HG03354 (cell line): Measurements from ENCODE around the gene IL23R.
"Not testable (repeated sequence)": the region's sequence is repeated elsewhere in the genome, so short reads cannot be mapped to it uniquely, and the experiment has no call there.

Experiments used
- ATAC-seq: cut with Tn5 transposase; IDR thresholded peaks from one replicate; pipeline ENCODE4 v1.9.1; 2021; ENCODE audit warnings: mild to moderate bottlenecking; ENCODE audit not compliant: unreplicated experiment, poor library complexity, severe bottlenecking

IL23R gene, protein sequence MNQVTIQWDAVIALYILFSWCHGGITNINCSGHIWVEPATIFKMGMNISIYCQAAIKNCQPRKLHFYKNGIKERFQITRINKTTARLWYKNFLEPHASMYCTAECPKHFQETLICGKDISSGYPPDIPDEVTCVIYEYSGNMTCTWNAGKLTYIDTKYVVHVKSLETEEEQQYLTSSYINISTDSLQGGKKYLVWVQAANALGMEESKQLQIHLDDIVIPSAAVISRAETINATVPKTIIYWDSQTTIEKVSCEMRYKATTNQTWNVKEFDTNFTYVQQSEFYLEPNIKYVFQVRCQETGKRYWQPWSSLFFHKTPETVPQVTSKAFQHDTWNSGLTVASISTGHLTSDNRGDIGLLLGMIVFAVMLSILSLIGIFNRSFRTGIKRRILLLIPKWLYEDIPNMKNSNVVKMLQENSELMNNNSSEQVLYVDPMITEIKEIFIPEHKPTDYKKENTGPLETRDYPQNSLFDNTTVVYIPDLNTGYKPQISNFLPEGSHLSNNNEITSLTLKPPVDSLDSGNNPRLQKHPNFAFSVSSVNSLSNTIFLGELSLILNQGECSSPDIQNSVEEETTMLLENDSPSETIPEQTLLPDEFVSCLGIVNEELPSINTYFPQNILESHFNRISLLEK

DNA sequence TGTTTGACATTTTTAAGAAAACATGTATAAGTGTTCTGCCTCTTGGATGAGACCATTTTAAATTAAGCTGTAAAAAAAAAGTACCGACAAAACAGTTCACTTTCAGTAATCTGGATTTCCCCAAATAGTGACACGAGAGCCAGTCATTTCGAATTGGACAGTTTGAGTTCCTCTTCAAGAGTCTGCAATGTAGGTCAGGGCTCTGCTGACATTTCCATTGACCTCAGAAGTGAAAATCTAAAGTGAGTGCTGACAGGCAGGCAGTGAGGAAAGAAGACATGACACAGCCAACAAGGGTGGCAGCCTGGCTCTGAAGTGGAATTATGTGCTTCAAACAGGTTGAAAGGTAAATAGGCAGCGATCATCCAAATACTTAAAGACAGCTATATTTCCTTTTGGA is at the start of gene IL23R:
IL23R (plus strand) TSS at position 259 of the 400 bp plus-strand sequence. CDS start 1,667 bp downstream, outside the sequence.
- peak; percentile 81 for ATAC-seq

DNA sequence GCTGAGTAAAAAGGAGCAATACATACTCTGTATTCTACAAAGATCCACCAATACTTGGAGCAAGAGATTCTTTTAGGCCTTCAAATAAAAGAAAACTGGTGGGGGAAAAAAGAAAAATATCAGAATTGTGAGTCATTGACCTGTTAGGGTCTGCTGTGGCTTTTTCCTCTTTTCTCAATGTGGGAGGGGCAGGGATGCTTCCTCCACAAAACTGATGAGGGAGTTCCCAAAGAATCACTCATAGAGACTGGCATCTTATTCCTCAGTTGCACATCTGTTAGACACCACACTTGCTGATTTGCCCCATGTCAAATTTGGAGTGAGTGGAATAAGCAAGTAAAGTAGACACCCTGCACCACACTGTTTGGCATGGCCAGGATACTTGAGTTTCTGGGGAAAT is 48.1 kb upstream of the IL23R start:
- no peak for ATAC-seq

DNA sequence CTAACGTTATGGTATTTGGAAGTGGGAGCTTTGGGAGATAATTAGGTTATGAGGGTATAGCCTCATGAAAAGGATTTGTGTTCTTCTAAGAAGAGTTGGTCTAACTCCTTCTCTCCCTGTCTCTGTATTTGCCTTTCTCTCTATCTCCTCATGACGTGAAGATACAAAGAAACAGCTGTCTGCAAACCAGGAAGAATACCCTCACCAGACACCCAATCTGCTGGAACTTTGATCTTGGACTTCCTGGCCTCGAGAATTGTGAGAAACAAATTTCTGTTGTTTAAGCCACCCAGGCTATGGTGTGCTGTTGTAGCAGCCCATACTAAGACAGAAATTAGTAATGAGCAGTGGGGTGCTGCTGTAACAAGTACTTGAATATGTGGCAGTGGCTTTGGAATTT is 47.6 kb upstream of the IL23R start:
- ATAC-seq, result no peak

DNA sequence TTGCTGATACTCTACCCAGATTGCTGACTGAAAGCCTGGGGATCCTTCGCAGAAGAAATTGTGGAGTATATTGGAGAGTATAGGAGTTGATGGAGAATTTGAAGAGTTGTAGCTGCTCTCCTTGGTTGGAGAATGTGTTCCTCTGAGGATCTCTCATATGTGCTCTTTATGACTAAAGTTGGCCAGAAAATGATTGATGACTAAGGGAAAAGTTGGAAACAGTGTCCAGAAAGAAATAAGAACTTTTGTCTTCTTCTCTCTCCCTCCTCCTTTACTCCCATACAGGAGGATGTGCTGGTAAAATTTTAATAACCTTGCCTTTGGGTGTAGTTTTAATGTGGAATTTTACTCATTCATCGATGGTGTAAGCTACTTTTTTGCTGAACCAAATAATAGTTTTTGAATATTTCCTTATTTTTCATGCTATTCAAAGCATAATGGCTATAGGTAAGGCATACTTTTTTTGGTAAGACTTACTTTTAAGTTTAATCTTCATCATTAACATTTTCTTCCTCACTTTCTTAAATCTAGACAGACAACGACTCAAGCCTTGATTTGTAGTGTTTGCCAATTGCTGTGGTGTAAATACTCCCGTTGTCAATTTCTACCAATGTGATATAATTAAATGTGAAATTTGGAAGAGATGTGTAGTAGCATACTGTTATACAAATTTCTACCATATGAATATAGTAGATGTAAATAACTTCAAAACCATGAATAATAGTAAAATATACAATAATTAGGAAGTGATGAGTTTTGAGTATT is 45.2 kb upstream of the IL23R start:
- ATAC-seq, result no peak

DNA sequence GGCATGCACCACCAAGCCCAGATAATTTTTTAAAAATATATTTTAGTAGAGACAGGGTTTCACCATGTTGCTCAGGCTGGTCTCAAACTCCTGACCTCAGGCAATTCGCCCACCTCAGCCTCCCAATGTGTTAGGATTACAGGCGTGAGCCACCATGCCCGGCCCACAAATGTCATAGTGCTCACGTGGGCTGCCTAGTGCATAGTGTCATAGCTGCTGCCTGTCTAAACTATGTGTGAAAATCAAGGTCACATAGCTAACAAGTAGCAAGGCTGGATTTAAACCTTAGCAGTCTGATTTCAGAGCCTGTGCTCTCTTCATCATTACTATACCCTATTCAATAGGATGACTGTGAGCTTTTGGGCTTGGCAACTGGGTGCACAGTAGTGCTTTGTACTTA is 41.8 kb upstream of the IL23R start:
- no peak for ATAC-seq

DNA sequence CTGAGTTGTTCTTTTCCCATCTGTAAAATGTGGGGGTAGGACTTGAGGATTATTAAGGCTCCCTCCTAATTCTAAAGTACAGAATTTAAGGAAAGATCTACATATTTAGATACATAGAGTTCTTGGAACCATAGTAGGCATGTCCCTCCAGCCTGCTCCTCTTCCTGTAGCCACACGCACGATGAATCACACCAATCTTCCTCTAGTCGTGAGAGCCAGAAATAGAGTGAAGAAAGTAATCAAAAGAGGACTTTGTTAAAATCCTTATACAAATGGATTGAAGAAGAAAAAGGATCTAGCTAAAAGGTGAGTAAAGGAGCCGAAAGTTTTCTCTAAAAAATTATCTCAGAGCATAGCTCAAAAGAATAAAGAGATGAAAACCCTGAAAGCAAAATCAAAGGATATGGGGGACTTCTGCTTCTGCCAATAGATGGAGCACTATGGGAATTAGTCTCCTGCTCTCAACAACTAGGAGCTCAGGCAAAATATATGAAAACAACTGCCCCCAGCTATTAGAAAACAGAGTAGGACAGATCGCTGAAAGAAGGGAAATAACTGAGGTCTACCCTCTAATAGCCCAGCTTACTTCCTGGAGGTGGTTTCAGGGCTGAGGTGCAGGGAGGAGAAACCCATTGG is 40.0 kb upstream of the IL23R start:
- no peak for ATAC-seq

DNA sequence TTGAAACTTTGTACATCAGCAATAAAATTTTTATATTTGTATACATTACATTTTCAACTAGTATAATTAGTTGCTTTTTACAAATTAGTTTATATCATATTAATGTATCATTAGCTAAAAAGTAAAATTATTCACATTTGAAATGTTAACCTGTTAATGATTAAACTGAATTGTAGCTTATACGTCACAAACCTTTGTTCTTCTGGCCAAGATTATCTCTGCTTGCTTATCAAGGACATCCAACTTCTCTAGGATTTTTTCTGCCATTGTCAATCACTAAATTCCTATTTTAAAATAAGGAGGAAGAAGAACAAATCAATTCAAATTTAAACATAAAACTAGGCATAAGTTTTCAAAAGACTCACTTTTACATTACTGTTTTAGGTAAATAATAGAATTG is 39.3 kb upstream of the IL23R start:
- no peak for ATAC-seq

DNA sequence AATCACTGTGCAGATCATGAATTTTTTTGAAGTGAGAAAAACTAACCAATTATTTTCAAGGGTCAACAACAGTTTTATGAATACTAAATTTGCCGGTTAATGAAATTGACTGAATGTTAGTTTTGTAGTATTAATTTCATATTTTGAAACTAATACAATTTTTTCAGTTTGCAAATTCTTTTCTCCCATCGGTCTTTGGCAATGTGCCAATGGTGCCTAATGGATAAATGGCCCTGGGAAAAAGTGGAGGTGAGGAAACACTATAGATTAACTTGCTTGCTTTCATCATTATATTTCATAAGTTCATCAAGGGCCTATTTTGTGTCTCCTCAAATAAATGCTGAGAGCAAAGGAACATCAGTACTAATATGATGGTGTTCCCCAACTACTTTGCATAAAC is 35.6 kb upstream of the IL23R start:
- ATAC-seq, result no peak

DNA sequence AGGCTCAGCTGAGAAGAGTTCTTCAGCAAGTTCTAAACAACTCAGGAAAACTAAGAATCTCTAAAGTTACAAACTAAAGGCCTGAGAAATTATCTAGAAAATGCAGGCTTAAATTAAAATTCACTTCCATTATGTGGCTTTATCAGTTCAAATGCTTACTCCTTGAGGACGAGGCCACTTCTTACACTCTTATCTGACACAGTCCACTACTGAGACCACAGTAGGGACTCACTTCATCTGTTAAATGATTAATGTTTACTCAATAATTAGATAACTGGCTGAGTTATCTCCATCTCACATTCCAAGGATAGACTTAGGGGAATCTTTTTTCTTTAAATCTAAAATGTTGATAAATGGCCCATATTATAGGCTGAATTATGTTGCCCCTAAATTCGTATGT is 33.1 kb upstream of the IL23R start:
- ATAC-seq, result no peak

DNA sequence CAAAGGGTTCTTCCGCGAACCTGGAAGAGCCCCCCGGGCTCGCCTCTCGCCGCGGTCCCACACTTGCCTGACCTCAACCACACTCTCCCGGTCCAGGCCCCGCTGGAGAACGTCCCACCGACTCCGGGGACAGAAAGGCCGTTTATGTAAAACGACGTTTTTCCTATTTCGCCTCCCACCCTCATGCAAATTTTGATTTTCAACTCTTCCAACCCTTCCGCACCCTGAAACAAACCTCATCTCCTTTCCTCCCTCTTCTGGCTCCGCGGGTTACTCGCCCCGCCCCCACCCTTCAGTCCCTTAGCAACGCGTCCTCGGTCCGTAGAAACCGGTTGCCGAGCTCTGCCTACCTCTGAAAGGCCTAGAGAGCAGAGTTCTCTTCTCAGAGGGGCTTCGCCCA is 31.6 kb upstream of the IL23R start, which contains the start of gene C1orf141:
C1orf141 (minus strand) TSS at position 276 of the 400 bp plus-strand sequence. CDS start 7,730 bp downstream, outside the sequence.
- ATAC-seq, result no peak

DNA sequence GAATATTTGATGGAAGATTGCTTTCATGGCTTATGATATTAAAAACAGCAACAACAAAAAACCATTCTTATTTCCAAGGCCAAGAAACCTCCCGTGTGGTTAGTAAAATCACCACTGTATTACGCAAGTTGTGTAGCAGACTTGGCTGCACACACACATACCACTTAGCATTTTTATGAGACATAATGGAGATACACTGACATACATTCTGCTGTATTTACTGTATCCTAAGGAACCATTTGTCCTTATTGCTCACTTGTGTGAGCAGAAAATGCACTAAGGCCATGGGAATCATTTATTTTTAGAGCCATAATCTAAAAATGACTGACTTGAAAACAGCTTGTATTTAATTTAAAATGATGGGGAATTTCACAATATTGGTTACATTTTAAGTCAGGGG is 30.9 kb upstream of the IL23R start:
- ATAC-seq, result no peak

DNA sequence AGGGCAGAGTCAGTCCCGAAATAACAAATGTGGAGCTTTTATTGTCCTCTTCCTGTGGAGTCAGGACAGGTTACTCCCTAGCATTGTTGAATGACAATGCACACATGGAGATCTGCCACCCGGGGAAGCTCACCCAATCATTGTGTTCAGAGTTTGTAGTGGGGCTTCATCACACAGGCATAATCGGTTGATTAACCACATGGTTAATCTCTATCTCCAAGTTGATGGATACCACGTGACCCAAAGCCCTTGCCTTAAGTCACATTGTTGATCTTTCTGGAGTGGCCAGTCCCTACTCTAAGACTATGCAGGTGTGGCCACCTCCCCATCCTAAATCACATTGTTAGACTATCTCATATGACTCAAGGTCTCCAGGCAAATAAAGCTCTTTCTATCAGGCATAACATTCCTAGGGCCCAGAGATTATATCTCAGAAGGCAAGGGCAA is 28.9 kb upstream of the IL23R start:
- ATAC-seq, result no peak

DNA sequence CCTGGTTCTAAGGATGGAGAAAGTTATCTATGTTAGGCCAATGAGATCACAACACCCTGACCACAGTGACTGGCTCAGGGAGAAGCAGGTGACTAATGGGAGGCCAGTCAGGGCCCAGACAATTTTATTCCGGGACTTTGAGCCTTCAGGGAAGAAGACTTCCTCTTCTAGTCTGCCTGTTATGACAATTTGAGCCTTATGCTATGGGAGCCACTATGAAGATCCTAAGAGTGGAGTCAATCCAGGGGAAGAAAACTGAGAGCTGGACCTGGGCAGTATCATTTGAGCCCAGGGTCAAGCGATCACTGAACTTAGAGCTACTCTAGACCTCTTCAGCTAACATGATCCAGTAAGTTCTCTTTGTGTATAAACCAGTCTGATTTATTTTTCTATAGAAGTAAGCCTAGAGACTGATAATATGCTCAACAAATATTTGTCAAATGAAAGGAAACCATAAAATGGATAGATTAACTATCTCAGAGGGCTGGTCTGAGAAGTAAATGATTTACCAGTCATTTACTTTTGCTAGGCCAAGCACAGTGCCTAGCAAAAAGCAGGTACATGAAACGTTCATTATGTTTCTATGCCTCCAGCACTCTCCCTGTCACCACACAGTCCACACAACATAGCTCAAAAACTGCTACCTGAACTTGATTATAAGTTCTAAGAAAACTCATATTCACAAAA is 27.3 kb upstream of the IL23R start:
- ATAC-seq, result no peak

DNA sequence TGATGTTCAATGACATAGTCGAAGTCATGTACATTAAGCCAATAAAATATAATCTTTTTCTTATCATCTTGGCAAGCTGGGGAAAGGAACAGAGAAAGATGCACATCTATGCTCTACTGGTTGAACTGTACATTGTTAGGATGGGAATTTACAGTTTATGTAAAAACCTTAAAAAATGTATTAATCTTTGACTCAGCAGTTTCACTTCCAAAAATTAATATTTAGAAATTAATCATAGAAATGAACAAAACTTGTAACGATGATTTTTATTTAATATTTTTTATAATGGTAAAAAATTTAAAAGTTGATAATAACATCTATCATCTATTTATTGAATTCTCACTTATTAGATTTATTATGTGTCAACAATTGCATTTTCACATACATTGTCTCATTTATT is 25.8 kb upstream of the IL23R start:
- ATAC-seq, result no peak

DNA sequence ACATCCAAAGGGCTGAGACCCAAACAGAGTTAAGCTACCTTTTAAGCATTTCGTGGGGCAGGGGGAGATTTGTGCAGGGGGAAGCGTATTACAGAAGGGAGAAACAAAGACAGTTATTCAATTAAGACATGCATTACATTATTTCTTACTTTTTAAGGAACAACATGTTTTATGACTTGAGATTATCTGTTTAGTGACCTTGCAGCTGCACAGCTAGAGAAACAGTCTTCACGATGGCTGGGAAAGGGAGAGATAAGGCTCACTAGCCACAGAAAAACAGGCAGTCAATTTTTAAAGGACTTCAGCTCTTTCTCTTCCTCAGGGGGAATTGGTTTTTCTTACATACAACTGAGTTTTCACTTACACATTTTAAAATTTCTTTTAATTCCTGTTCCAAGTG is 24.4 kb upstream of the IL23R start:
- not testable (repeated sequence) for ATAC-seq

DNA sequence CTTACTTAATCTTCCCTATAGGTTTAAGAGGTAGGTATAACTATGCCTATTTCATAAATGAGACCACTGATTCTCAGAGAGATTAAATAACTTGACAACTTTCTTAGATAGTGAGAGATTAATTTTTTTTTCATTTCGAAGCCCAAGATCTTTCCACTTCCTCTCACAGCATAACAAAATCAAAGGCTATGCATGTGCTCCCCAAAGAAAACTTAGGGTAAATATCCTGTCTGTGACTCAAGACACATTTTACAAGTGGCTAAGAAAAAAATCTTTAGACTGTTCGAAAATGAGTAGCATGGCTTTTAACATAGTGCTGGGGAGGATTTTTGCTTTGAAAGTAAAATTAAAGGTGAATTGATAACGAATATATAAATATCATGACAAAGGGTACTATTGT is 23.3 kb upstream of the IL23R start:
- no peak for ATAC-seq

DNA sequence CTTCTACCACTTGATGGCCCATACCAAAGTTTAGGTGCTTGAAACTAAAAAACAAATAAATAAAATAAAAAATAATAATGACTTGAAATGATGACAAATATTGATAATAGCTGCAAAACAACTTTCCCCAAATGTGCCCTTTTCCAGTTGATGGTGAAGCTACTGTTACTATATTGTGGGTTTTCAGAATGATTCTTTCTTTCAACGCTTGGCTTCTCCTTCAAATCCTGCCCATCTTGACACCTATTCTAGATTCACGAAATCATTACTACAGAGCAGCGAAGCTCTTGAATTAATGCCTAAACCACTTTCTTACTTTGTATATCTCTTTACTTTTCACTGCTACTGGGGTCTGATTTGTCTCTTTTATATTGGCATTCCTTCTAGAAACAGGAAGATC is 22.3 kb upstream of the IL23R start:
- ATAC-seq, result no peak

DNA sequence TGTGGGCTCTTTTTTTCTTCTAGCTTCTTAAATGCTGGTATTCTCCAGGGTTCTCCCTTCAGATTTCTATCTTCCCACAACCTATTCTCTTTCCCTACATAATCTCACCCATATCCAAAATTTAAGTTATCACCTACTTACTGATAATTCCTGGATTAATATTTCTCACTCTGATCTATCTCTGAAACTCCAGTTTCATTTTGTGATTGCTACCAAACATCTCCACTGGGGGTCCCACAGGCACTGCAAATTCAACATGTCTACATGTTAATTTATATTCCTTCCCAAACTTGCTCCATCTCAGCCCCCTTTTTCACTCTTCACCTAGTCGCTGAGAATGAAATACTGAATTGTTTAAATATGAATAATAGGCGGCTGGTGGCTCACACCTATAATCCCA is 21.6 kb upstream of the IL23R start:
- no peak for ATAC-seq

DNA sequence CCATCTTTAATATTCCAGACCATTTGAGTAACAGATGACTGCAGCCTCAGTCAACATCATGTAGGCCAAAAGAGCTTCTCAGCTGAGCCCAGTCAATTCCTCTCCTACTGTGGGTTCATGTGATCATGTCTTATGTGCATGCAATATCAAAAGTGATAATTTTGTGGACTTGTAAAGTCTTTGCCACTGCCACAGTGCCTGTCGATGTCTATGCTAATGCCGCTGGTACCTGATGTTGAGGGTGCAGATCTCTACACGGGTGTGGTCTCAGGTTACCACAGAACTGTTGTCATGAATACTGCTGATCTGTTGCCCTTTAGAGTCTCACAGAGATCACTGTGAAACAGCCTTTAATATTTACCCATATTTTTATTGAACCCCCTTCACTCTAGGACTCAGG is 20.2 kb upstream of the IL23R start:
- no peak for ATAC-seq

DNA sequence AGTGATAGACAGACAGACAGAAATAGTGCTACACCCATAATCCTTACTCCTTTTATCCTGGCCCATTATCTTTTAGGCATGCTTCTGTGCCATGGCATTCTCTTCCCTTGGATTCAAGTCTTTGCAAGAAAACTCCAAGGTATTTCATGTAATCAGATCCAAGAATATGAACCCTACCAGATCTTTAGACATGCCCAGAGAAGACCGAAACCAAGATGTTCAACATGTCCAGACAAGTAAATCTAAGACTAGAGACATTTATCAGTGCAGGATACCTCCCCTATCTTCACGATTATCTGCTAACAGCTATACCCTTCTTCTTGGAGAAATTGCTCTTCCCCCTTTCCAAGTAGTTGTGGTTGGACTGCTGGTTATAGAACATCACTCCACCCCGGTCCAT is 19.7 kb upstream of the IL23R start:
- no peak for ATAC-seq
